ENCODE results near the gene AP2S1. TPM values are rescaled to one million over a fixed set of nuclear protein-coding genes. Genes with fewer than 3 reads are reported as not detected.
A peak's percentile ranks its signal among the peaks of the same experiment; 100 is the strongest.

Gene AP2S1
- total RNA-seq, 2 experiments from 2014 or later: 151 to 154 TPM

DNA sequence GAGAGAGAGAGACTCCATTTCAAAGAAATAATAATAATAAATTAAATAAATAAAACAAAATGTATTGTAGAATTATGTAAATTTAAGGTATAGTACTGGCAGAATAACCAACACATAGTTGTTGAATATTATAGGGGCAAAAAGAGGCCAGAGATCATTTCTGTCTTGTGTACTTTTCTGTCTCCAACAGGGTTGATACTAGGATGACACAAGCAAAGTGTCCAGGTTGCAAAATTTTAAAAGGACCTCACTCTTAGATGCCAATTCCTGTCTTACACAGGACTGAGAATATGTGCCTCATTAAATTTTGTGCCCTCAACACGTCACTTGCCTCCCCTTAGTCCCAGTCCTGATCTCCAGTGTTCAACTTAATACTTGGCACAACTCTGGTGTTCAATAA is 2.2 kb upstream of the AP2S1 start:
- POLR2A ChIA-PET: no interaction called here
- H3K36me3 Mint-ChIP-seq (ENCODE audit: low read depth): peaks cover under 1% of the 10 kb centered on the region
- no peak for DNase-seq

GRCh38 chr19:46849610-46850009 is 1.0 kb downstream of the AP2S1 start:
- Mint-ChIP-seq H3K36me3 (ENCODE audit: low read depth) (peaks cover 6% of the 10 kb centered on the region), H3K27ac (peak overlapping the region; percentile 78), H3K9me3 (ENCODE audit: insufficient read depth) (no peaks in the 10 kb centered on the region), H3K4me1 (ENCODE audit: low read depth) (peaks cover 20% of the 10 kb centered on the region), H3K27me3 (ENCODE audit: low read depth) (peaks cover 7% of the 10 kb centered on the region), H3K4me3 (peak overlapping the region; percentile 95)
- ATAC-seq (no peak), DNase-seq (no peak)
- CTCF ChIA-PET: interaction anchor here (0.8 to 2.0 kb wide), 5 partner anchors 9 to 187 kb away, joined by 3 to 7 read pairs (median 3); no protein-coding TSS in a partner anchor
- POLR2A ChIA-PET: interaction anchor here (0.7 to 1.0 kb wide), 3 partner anchors 20 to 105 kb away, joined by 3 read pairs; no protein-coding TSS in a partner anchor

More for the DNA sequence above, 2.2 kb upstream of the AP2S1 start:
- CTCF ChIA-PET: no interaction called here
- Mint-ChIP-seq H3K4me1 (ENCODE audit: low read depth) (peaks cover 38% of the 10 kb centered on the region), H3K9me3 (ENCODE audit: insufficient read depth) (no peaks in the 10 kb centered on the region), H3K4me3 (no peak overlapping the region), H3K27ac (no peak overlapping the region), H3K27me3 (ENCODE audit: low read depth) (peaks cover 7% of the 10 kb centered on the region)
- ATAC-seq: no peak

DNA sequence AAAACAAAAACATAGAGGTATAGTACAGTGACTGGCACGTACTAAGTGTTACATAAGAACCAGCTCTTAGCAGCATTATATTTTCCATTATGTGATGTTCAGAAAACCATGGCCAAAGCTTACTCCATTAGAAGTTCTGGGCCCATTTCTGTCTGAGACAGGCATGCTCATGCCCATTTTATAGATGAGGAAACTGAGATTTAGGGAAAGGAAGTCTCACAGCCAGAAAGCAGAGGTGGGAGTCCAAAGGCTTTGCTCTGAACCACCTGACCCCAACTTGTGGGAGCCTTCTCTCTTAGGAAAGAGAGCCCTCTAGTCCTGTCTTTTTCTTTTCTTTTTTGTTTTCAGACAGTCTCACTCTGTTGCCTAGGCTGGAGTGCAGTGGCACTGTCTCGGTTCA is 2.3 kb downstream of the AP2S1 start:
- ChIA-PET POLR2A (no interaction called here), CTCF (interaction anchor here (0.8 to 0.9 kb wide), 2 partner anchors 91 to 99 kb away, joined by 3 read pairs; no protein-coding TSS in a partner anchor)
- peaks cover 9% of the 10 kb centered on the region for H3K36me3 Mint-ChIP-seq (ENCODE audit: low read depth)
- H3K9me3 Mint-ChIP-seq (ENCODE audit: insufficient read depth): no peaks in the 10 kb centered on the region
- H3K4me3 Mint-ChIP-seq: no peak overlapping the region
- no peak overlapping the region for H3K27ac Mint-ChIP-seq
- no peak for ATAC-seq
- no peak for DNase-seq
- H3K4me1 Mint-ChIP-seq (ENCODE audit: low read depth): peaks cover 20% of the 10 kb centered on the region
- H3K27me3 Mint-ChIP-seq (ENCODE audit: low read depth): peaks cover 4% of the 10 kb centered on the region

- no peak overlapping the region for H3K4me3 Mint-ChIP-seq
- ATAC-seq (no peak), DNase-seq (no peak)
- H3K9me3 Mint-ChIP-seq (ENCODE audit: insufficient read depth): no peaks in the 10 kb centered on the region
- ChIA-PET POLR2A (no interaction called here), CTCF (interaction anchor here (0.9 kb wide), 1 partner anchor 90 kb away, joined by 3 read pairs; no protein-coding TSS in a partner anchor)
- peaks cover 13% of the 10 kb centered on the region for H3K36me3 Mint-ChIP-seq (ENCODE audit: low read depth)
- peaks cover 2% of the 10 kb centered on the region for H3K27me3 Mint-ChIP-seq (ENCODE audit: low read depth)
- H3K27ac Mint-ChIP-seq: no peak overlapping the region
- H3K4me1 Mint-ChIP-seq (ENCODE audit: low read depth): peaks cover 20% of the 10 kb centered on the region
These were observed 3.1 kb downstream of the AP2S1 start for GRCh38 chr19:46847528-46847927.

DNA sequence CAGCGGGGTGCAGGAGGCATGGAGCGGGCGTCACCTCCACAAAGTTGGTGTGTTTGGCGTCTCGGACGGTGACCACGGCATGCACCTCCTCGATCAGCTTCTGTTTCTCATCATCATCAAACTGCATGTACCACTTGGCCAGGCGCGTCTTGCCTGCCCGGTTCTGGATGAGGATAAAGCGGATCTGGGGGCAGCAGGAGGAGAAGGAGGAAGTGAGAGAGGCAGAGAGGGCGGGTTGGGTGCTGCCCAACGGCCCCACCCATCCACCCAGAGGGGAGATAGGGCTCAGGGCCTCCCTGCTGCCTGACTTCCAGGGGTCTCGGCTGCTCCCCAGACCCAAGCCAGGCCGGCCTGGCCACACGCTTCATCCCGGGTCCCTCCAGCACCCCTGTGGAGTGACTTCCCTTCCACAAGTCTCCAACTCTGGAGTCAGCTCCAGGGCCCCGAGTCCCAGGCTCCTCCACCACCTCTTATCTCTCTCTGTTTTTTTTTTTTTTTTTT is 4.6 kb downstream of the AP2S1 start:
- Mint-ChIP-seq H3K27me3 (ENCODE audit: low read depth) (no peaks in the 10 kb centered on the region), H3K9me3 (ENCODE audit: insufficient read depth) (no peaks in the 10 kb centered on the region), H3K36me3 (ENCODE audit: low read depth) (peaks cover 23% of the 10 kb centered on the region), H3K4me1 (ENCODE audit: low read depth) (peaks cover 18% of the 10 kb centered on the region), H3K4me3 (no peak overlapping the region), H3K27ac (no peak overlapping the region)
- ATAC-seq: no peak
- CTCF ChIA-PET: interaction anchor here (1.3 to 1.4 kb wide), 2 partner anchors 79 to 92 kb away, joined by 3 read pairs; no protein-coding TSS in a partner anchor
- no peak for DNase-seq
- POLR2A ChIA-PET: no interaction called here

- peaks cover 2% of the 10 kb centered on the region for H3K4me1 Mint-ChIP-seq (ENCODE audit: low read depth)
- DNase-seq: no peak
- no peak overlapping the region for H3K27ac Mint-ChIP-seq
- no peaks in the 10 kb centered on the region for H3K27me3 Mint-ChIP-seq (ENCODE audit: low read depth)
- no peaks in the 10 kb centered on the region for H3K9me3 Mint-ChIP-seq (ENCODE audit: insufficient read depth)
- POLR2A ChIA-PET: interaction anchor here (0.7 kb wide), 1 partner anchor 57 kb away, joined by 3 read pairs; no protein-coding TSS in a partner anchor
- CTCF ChIA-PET: interaction anchor here (1.9 kb wide), 1 partner anchor 86 kb away, joined by 5 read pairs; no protein-coding TSS in a partner anchor
- H3K36me3 Mint-ChIP-seq (ENCODE audit: low read depth): peaks cover 28% of the 10 kb centered on the region
- no peak for ATAC-seq
- no peak overlapping the region for H3K4me3 Mint-ChIP-seq
These were observed 6.6 kb downstream of the AP2S1 start for GRCh38 chr19:46844067-46844489.

GRCh38 chr19:46842791-46843190 is 7.9 kb downstream of the AP2S1 start:
- Mint-ChIP-seq H3K27ac (no peak overlapping the region), H3K27me3 (ENCODE audit: low read depth) (no peaks in the 10 kb centered on the region)

DNA sequence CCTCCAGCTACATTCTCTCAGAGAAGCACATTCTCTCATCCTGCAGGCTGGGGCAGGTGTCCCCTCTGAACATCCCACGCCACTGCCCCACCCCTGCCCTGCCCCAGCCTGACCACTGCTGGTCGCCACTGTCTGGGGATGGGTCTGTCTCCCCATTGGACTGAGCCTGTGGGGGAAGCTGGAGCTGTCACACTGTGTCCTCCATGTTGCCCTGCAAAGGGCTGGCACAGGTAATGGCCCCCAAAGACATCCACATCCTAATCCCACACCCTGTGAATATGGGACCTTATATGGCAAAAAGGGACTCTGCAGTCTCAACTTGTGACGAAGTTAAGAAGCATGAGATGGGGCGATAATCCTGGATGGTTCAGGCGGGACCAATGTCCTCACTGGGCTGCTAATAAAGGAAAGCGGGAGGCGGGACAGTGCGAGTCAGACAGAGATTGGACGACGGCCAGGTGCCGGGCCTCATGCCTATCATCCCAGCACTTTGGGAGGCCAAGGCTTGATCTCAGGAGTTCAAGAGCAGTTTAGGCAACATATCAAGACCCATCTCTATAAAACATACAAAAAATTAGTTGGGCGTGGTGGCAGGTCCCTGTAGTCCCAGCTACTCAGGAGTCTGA is 9.1 kb downstream of the AP2S1 start:
- ATAC-seq (no peak), DNase-seq (no peak)
- POLR2A ChIA-PET: interaction anchor here (0.8 kb wide), 1 partner anchor 53 kb away, joined by 3 read pairs; the partner anchor contains the start of gene SLC1A5
- no peaks in the 10 kb centered on the region for H3K9me3 Mint-ChIP-seq (ENCODE audit: insufficient read depth)
- CTCF ChIA-PET: interaction anchor here (1.2 to 3.8 kb wide), 18 partner anchors 9 to 189 kb away, joined by 3 to 122 read pairs (median 10); partner anchors contain the start of genes AP2S1 and SLC1A5
- no peak overlapping the region for H3K4me3 Mint-ChIP-seq
- H3K36me3 Mint-ChIP-seq (ENCODE audit: low read depth): peaks cover 28% of the 10 kb centered on the region
- H3K27me3 Mint-ChIP-seq (ENCODE audit: low read depth): no peaks in the 10 kb centered on the region
- no peaks in the 10 kb centered on the region for H3K4me1 Mint-ChIP-seq (ENCODE audit: low read depth)
- H3K27ac Mint-ChIP-seq: no peak overlapping the region

More at GRCh38 chr19:46842791-46843190, 7.9 kb downstream of the AP2S1 start:
- no peak overlapping the region for H3K4me3 Mint-ChIP-seq
- no peaks in the 10 kb centered on the region for H3K9me3 Mint-ChIP-seq (ENCODE audit: insufficient read depth)
- H3K4me1 Mint-ChIP-seq (ENCODE audit: low read depth): no peaks in the 10 kb centered on the region
- DNase-seq (no peak), ATAC-seq (no peak)
- POLR2A ChIA-PET: no interaction called here
- CTCF ChIA-PET: interaction anchor here (1.1 to 1.9 kb wide), 3 partner anchors 76 to 89 kb away, joined by 3 to 7 read pairs (median 5); no protein-coding TSS in a partner anchor
- peaks cover 29% of the 10 kb centered on the region for H3K36me3 Mint-ChIP-seq (ENCODE audit: low read depth)

DNA sequence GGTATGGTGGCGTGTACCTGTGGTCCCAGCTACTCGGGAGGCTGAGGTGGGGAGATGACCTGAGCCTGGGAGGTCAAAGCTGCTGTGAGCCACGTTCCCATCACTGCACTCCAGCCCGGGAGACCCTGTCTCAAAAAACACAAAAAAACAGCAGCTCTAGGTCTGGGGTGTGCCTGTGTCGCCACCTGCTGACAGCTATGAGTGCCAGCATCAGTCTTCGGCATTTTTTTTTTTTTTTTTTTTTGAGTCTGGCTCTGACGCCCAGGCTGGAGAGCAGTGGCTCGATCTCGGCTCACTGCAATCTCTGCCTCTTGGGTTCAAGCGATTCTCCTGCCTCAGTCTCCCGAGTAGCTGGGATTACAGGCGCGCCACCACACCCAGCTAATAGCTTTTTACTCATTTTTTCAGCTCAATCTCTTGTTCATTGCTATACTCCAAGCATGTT is 10.1 kb downstream of the AP2S1 start:
- CTCF ChIA-PET: interaction anchor here (0.6 to 3.8 kb wide), 38 partner anchors 9 to 228 kb away, joined by 3 to 122 read pairs (median 4); partner anchors contain the start of genes AP2S1 and SLC1A5
- POLR2A ChIA-PET: interaction anchor here (0.6 to 1.0 kb wide), 3 partner anchors 22 to 87 kb away, joined by 3 to 8 read pairs (median 4); no protein-coding TSS in a partner anchor
- ATAC-seq: peak; percentile 73
- peaks cover 28% of the 10 kb centered on the region for H3K36me3 Mint-ChIP-seq (ENCODE audit: low read depth)
- DNase-seq: peak; percentile 64
- H3K4me1 Mint-ChIP-seq (ENCODE audit: low read depth): no peaks in the 10 kb centered on the region
- H3K27me3 Mint-ChIP-seq (ENCODE audit: low read depth): no peaks in the 10 kb centered on the region
- H3K27ac Mint-ChIP-seq: no peak overlapping the region
- H3K4me3 Mint-ChIP-seq: no peak overlapping the region
- H3K9me3 Mint-ChIP-seq (ENCODE audit: insufficient read depth): no peaks in the 10 kb centered on the region

- H3K27me3 Mint-ChIP-seq (ENCODE audit: low read depth): no peaks in the 10 kb centered on the region
- ATAC-seq (peak; percentile 32), DNase-seq (no peak)
- H3K9me3 Mint-ChIP-seq (ENCODE audit: insufficient read depth): no peaks in the 10 kb centered on the region
- H3K4me3 Mint-ChIP-seq: no peak overlapping the region
- ChIA-PET POLR2A (interaction anchor here (0.6 to 1.0 kb wide), 3 partner anchors 22 to 86 kb away, joined by 3 to 8 read pairs (median 4); no protein-coding TSS in a partner anchor), CTCF (interaction anchor here (0.6 to 3.8 kb wide), 37 partner anchors 9 to 228 kb away, joined by 3 to 122 read pairs (median 5); partner anchors contain the start of genes AP2S1 and SLC1A5)
- H3K4me1 Mint-ChIP-seq (ENCODE audit: low read depth): no peaks in the 10 kb centered on the region
- no peak overlapping the region for H3K27ac Mint-ChIP-seq
- peaks cover 28% of the 10 kb centered on the region for H3K36me3 Mint-ChIP-seq (ENCODE audit: low read depth)
These were observed 10.7 kb downstream of the AP2S1 start for GRCh38 chr19:46839752-46840497.

DNA sequence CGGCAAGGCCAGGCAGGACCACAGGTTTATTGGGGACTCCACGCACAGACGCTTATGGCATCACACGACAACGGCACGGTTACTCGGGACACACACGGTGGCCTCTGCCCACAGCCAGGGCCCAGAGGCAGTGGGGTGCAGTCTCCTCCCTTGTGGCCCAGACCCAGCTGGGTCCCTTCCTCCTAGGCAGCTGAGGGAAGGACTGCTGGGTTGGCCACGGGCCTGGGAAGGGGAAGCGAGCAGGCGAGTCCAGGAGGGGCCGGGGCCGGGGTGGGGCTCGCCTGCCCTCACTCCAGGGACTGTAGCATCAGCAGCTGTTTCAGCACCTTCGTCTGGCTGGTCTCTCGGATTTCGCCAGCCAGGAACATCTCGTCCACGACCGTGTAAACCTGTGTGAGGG is 12.5 kb downstream of the AP2S1 start:
- Mint-ChIP-seq H3K27me3 (ENCODE audit: low read depth) (no peaks in the 10 kb centered on the region), H3K36me3 (ENCODE audit: low read depth) (peaks cover 23% of the 10 kb centered on the region)
- CTCF ChIA-PET: interaction anchor here (0.9 to 2.8 kb wide), 4 partner anchors 54 to 176 kb away, joined by 3 to 12 read pairs (median 5); no protein-coding TSS in a partner anchor

More for the DNA sequence above, 12.5 kb downstream of the AP2S1 start:
- Mint-ChIP-seq H3K4me1 (ENCODE audit: low read depth) (no peaks in the 10 kb centered on the region), H3K27ac (no peak overlapping the region), H3K4me3 (no peak overlapping the region), H3K9me3 (ENCODE audit: insufficient read depth) (no peaks in the 10 kb centered on the region)
- ATAC-seq (no peak), DNase-seq (no peak)
- POLR2A ChIA-PET: no interaction called here

All from activated CD8-positive, alpha-beta T cell treated with anti-CD3 and anti-CD28 coated beads, Interleukin-2, amount 10 ng/mL, durations not matched to agents 7 days and 5 days (primary cell).